K562 (cell line): ENCODE measurements around the gene CHPF2. TPM values are rescaled to one million over a fixed set of nuclear protein-coding genes. Genes with fewer than 3 reads are reported as not detected.

Source experiments
- ATAC-seq: fragments of 200-7000 bp; cut with Tn5 transposase; 3 replicates; pipeline ENCODE4 v1.9.1; 2020; ENCODE audit warnings: moderate library complexity
- BruUV-seq: library from RNA; stranded (reverse); fragments of 400-500 nt; replicated peaks from 2 replicates; lab custom pipeline; 2021; lab: Mats Ljungman, UMichigan
- CTCF ChIA-PET: fragments of 300-600 bp; formaldehyde crosslinking; extraction: SDS; loops from one replicate; lab custom pipeline; 2021; ENCODE audit warnings: low intra/inter-chr PET ratio; lab: Yijun Ruan, JAX
- POLR2A ChIA-PET: fragments of 300-600, 350-650 bp; sonication (Branson Sonifier 250); formaldehyde crosslinking; extraction: SDS; loops from one replicate; lab custom pipeline; 2021; ENCODE audit warnings: antibody characterized with exemption, inconsistent platforms; lab: Yijun Ruan, JAX
- DNase-seq, 4 experiments: peaks; one replicate each; pipeline versions ENCODE4 v3.0.0 to v3.0.0-alpha.2; 2011 to 2018; ENCODE audit warnings: low spot score in 3 of 4, mixed read lengths in 3 of 4; ENCODE audit errors: extremely low read depth in 1 of 4
- FAIRE-seq: peaks from 2 replicates; lab custom pipeline; 2011; peaks lifted over from hg19 to GRCh38; lab: Jason Lieb, UNC
- H2AFZ ChIP-seq: 2 replicates; pipeline ENCODE4 v1.6.0; 2011; ENCODE audit warnings: low read depth, low read length, control low read depth, inconsistent platforms
- H3K27ac ChIP-seq: fragments of 200-600 bp; 3 replicates; pipeline ENCODE4 v1.8.0; 2011; ENCODE audit warnings: low read depth, mild to moderate bottlenecking, control low read depth, inconsistent platforms, low read length, moderate library complexity, mixed read lengths; ENCODE audit errors: extremely low read depth
- H3K27me3 ChIP-seq, 2 experiments: fragments of 300-600 bp in 1 of 2; 2 replicates in 1 of 2; 3 replicates in 1 of 2; pipeline versions ENCODE4 v1.6.0 to v1.8.0; 2011; ENCODE audit warnings: inconsistent platforms in 2 of 2, low read length in 2 of 2, mild to moderate bottlenecking in 1 of 2, mixed read lengths in 1 of 2, moderate library complexity in 1 of 2; ENCODE audit not compliant: control insufficient read depth in 2 of 2, insufficient read depth in 2 of 2
- H3K36me3 ChIP-seq: fragments of 300-600 bp; 3 replicates; pipeline ENCODE4 v1.8.0; 2011; ENCODE audit warnings: mild to moderate bottlenecking, low read length, inconsistent platforms; ENCODE audit not compliant: control insufficient read depth, insufficient read depth
- H3K4me1 ChIP-seq, 2 experiments: fragments of 200-600 bp in 1 of 2; replicated peaks in 1 of 2; 2 replicates in 1 of 2; 3 replicates in 1 of 2; pipeline versions ENCODE4 v1.5.1 to v1.8.0; 2011; ENCODE audit warnings: inconsistent platforms in 2 of 2, low read length in 2 of 2, mild to moderate bottlenecking in 1 of 2, mixed read lengths in 1 of 2, moderate library complexity in 1 of 2; ENCODE audit not compliant: control insufficient read depth in 2 of 2, insufficient read depth in 2 of 2
- H3K4me2 ChIP-seq: 2 replicates; pipeline ENCODE4 v1.6.1; 2011; ENCODE audit warnings: low read length, control low read depth, inconsistent platforms, mixed read lengths; ENCODE audit not compliant: insufficient read depth
- H3K4me3 ChIP-seq: fragments of 200-600 bp; sonication (generic), shearing (Covaris generic); 2 replicates; pipeline ENCODE4 v1.5.1; 2016; ENCODE audit warnings: control low read depth, inconsistent platforms
- H3K79me2 ChIP-seq: fragments of 200-600 bp; 3 replicates; pipeline ENCODE4 v1.8.0; 2011; ENCODE audit warnings: low read length, inconsistent platforms; ENCODE audit not compliant: control insufficient read depth, insufficient read depth
- H3K9ac ChIP-seq, 2 experiments: 2 replicates each; pipeline versions ENCODE4 v1.6.0 to v1.6.1; 2011; ENCODE audit warnings: low read depth in 2 of 2, low read length in 2 of 2, control low read depth in 1 of 2, inconsistent platforms in 1 of 2, mild to moderate bottlenecking in 1 of 2, mixed read lengths in 1 of 2; ENCODE audit not compliant: insufficient read depth in 1 of 2
- H3K9me1 ChIP-seq: one replicate; pipeline ENCODE4 v1.6.0; 2011; ENCODE audit warnings: inconsistent platforms, mild to moderate bottlenecking, low read length, moderate library complexity; ENCODE audit not compliant: control insufficient read depth, insufficient read depth
- H3K9me3 ChIP-seq: replicated peaks from 2 replicates; pipeline ENCODE4 v1.5.1; 2011; ENCODE audit warnings: low read depth, low read length, inconsistent platforms; ENCODE audit not compliant: control insufficient read depth, insufficient read depth
- H4K20me1 ChIP-seq: replicated peaks from 2 replicates; pipeline ENCODE4 v1.6.1; 2011; ENCODE audit warnings: low read length, inconsistent platforms, mixed read lengths; ENCODE audit not compliant: control insufficient read depth, insufficient read depth
- NFIC ChIP-seq: fragments of 450-650 bp; IDR thresholded peaks from 2 replicates; pipeline ENCODE4 v1.6.1; 2017; ENCODE audit warnings: mild to moderate bottlenecking, inconsistent platforms
- WGBS: fragments of 100-300 bp; shearing (Covaris generic); methylation state at CpG from one replicate; pipeline ENCODE4 v1.1.6; 2016; ENCODE audit warnings: low coverage, mixed read lengths; ENCODE audit not compliant: insufficient coverage; ENCODE audit errors: missing lambda C conversion rate; 5-methylcytosine and 5-hydroxymethylcytosine counted together
- in situ Hi-C: fragments of 300-500 bp; cut with MboI; formaldehyde crosslinking; loops from 4 replicates; pipeline ENCODE4 v1.15.0; 2018; ENCODE audit warnings: inconsistent platforms, mixed read lengths
- intact Hi-C: fragments of 100-400 bp; cut with micrococcal nuclease; formaldehyde crosslinking; loops from 2 replicates; pipeline ENCODE4 v1.14.2; 2022
- polyA plus RNA-seq, 8 experiments: library from polyadenylated mRNA; depleted of rRNA in 4 of 8; stranded (reverse) in 5 of 8; unstranded in 3 of 8; fragments of >200 nt; fragmentation: Nextera tagmentation in 2 of 8; fragmentation: Illumina TruSeq in 1 of 8; extraction: Ambion mirVana in 2 of 8; extraction: Trizol in 1 of 8; gene quantifications; 2 replicates each; pipeline versions ENCODE4 v1.2.1 to v1.2.3, GENCODE V29; 2011 to 2014; ENCODE audit warnings: inconsistent platforms in 1 of 8, missing spikeins in 1 of 8
- total RNA-seq, 7 experiments: library from RNA; depleted of rRNA in 6 of 7; stranded (reverse); fragments of >200 nt in 6 of 7; fragmentation: Illumina TruSeq in 2 of 7; extraction: Trizol in 2 of 7; gene quantifications; 2 replicates each; pipeline versions ENCODE4 v1.2.1 to v1.2.3, GENCODE V29; 2011 to 2021; ENCODE audit warnings: low replicate concordance in 1 of 7
- TF ChIP-seq, protein P1 (sequence below): sonication (generic); formaldehyde crosslinking; IDR thresholded peaks from 2 replicates; pipeline ENCODE4 v1.8.0; 2022; ENCODE audit warnings: missing genetic modification reagents, mild to moderate bottlenecking, moderate library complexity, borderline replicate concordance
- TF ChIP-seq, protein P2 (sequence below): fragments of 150-350 bp; conservative IDR thresholded peaks from 2 replicates; pipeline ENCODE4 v1.6.1; 2014; ENCODE audit warnings: low read length

The CHPF2 gene
- total and polyA plus RNA-seq, 9 of the 15 experiments (the other 6 are each of a cell fraction or from before 2014, with no cell fraction given), result 0.08 to 32.8 (median 10.5) TPM

DNA sequence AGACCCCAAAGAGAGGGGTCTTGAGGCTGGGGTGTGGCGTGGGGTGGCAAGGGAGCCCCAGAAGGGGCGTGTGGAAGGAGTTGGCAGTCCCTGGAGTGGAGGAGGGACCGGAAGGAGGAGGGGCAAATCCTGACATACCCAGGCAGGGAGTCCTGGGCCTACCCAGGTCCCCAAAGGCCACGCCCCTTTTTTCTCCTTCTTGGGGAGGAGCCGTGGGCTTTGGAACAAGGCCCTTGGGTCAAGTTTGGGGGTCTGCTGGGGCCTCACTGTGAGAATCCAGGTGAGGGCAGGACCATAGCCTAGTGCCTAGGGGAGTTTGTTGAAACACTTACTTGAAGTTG is 17.4 kb downstream of the CHPF2 start:
- Histone ChIP-seq H3K4me1 (peaks cover 27 to 76% of the 10 kb centered on the region in 2 experiments), H3K36me3 (no peaks in the 10 kb centered on the region), H3K4me3 (no peak overlapping the region), H3K27ac (no peak overlapping the region), H3K9me1 (peaks cover 4% of the 10 kb centered on the region), H2AFZ (no peak overlapping the region), H3K79me2 (no peaks in the 10 kb centered on the region), H4K20me1 (peaks cover 25% of the 10 kb centered on the region; the same call in 1 of the 2 replicates), H3K9me3 (no peaks in the 10 kb centered on the region), H3K9ac (no peak overlapping the region), H3K4me2 (no peak overlapping the region), H3K27me3 (peaks cover 31 to 62% of the 10 kb centered on the region in 2 experiments)
- no peak for FAIRE-seq
- intact Hi-C loops, result no loop called here
- ChIA-PET POLR2A (interaction anchor here (0.7 to 2.3 kb wide), 4 partner anchors 10 to 72 kb away, joined by 3 to 8 read pairs (median 5); no protein-coding TSS in a partner anchor), CTCF (no interaction called here)
- in situ Hi-C loops, result no loop called here
- no TSS peak for BruUV-seq
- no peak for ATAC-seq
- WGBS, result 5% methylated on average over 2 of the region's 5 CpGs
- DNase-seq, result peak; percentile 53 to 65 (median 59)
- 0 out of 2 replicates have a peak, but pooled peaks have one; percentile 2 for TF ChIP-seq NFIC
- TF ChIP-seq, protein P1, sequence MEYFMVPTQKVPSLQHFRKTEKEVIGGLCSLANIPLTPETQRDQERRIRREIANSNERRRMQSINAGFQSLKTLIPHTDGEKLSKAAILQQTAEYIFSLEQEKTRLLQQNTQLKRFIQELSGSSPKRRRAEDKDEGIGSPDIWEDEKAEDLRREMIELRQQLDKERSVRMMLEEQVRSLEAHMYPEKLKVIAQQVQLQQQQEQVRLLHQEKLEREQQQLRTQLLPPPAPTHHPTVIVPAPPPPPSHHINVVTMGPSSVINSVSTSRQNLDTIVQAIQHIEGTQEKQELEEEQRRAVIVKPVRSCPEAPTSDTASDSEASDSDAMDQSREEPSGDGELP (CRISPR knock-in tag), result peak; percentile 26; the same call in 1 of the 2 replicates
- TF ChIP-seq, protein P2, sequence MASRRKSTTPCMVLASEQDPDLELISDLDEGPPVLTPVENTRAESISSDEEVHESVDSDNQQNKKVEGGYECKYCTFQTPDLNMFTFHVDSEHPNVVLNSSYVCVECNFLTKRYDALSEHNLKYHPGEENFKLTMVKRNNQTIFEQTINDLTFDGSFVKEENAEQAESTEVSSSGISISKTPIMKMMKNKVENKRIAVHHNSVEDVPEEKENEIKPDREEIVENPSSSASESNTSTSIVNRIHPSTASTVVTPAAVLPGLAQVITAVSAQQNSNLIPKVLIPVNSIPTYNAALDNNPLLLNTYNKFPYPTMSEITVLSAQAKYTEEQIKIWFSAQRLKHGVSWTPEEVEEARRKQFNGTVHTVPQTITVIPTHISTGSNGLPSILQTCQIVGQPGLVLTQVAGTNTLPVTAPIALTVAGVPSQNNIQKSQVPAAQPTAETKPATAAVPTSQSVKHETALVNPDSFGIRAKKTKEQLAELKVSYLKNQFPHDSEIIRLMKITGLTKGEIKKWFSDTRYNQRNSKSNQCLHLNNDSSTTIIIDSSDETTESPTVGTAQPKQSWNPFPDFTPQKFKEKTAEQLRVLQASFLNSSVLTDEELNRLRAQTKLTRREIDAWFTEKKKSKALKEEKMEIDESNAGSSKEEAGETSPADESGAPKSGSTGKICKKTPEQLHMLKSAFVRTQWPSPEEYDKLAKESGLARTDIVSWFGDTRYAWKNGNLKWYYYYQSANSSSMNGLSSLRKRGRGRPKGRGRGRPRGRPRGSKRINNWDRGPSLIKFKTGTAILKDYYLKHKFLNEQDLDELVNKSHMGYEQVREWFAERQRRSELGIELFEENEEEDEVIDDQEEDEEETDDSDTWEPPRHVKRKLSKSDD, result no peak
